Fibroblast of skin of left quadriceps (primary cell): ENCODE data around the gene FNDC5.

Experiments used
- DNase-seq, 2 experiments: peaks; one replicate each; pipeline ENCODE4 v3.0.0-alpha.2; 2013; ENCODE audit warnings: low read depth in 2 of 2

FNDC5 gene

GRCh38 chr1:32884032-32884372 lies 13.3 kb upstream of the FNDC5 start:
- DNase-seq, result no peak

GRCh38 chr1:32883338-32884031 lies 12.8 kb upstream of the FNDC5 start:
- DNase-seq, result no peak

GRCh38 chr1:32881871-32882850 lies 11.4 kb upstream of the FNDC5 start:
- no peak for DNase-seq

GRCh38 chr1:32881291-32881690 lies 10.6 kb upstream of the FNDC5 start:
- DNase-seq, result no peak

- no peak for DNase-seq
Measured at GRCh38 chr1:32878637-32879041, 7.9 kb upstream of the FNDC5 start.

- DNase-seq, result no peak
Measured at GRCh38 chr1:32878183-32878582, 7.5 kb upstream of the FNDC5 start.

- DNase-seq, result no peak
Measured at GRCh38 chr1:32877211-32878110, 6.7 kb upstream of the FNDC5 start.

- no peak for DNase-seq
Measured at GRCh38 chr1:32876341-32877210, 5.9 kb upstream of the FNDC5 start.

GRCh38 chr1:32874860-32875752 lies 4.4 kb upstream of the FNDC5 start:
- DNase-seq, result no peak

GRCh38 chr1:32873484-32873883 lies 2.8 kb upstream of the FNDC5 start:
- DNase-seq, result no peak

GRCh38 chr1:32872192-32872460 lies 1.4 kb upstream of the FNDC5 start:
- DNase-seq, result no peak

GRCh38 chr1:32871364-32872191 lies 866 bp upstream of the FNDC5 start:
- no peak for DNase-seq

- DNase-seq, result no peak
Measured at GRCh38 chr1:32869923-32870614, 643 bp downstream of the FNDC5 start.

GRCh38 chr1:32868806-32869455 lies 1.8 kb downstream of the FNDC5 start:
- no peak for DNase-seq

GRCh38 chr1:32868085-32868484 lies 2.6 kb downstream of the FNDC5 start:
- no peak for DNase-seq

- DNase-seq, result no peak
Measured at GRCh38 chr1:32867671-32868070, 3.0 kb downstream of the FNDC5 start.

- no peak for DNase-seq
Measured at GRCh38 chr1:32867151-32867550, 3.6 kb downstream of the FNDC5 start.
